DND-41 (cell line): ENCODE measurements around the gene GUCY2D.

Experiments used
- ATAC-seq: fragments of 200-7000 bp; cut with Tn5 transposase; 3 replicates; pipeline ENCODE4 v1.9.1; 2021; ENCODE audit warnings: low read depth; ENCODE audit not compliant: insufficient read depth
- DNase-seq: peaks from one replicate; pipeline ENCODE4 v3.0.0-alpha.2; 2020
- H2AFZ ChIP-seq: 2 replicates; pipeline ENCODE4 v1.6.0; 2012; ENCODE audit warnings: low read depth, low read length
- H3K27ac ChIP-seq: 2 replicates; pipeline ENCODE4 v1.5.1; 2012; ENCODE audit warnings: low read length, inconsistent platforms
- H3K27me3 ChIP-seq: fragments of 200-600 bp; sonication (generic); 2 replicates; pipeline ENCODE4 v1.6.0; 2012; ENCODE audit warnings: low read length, mild to moderate bottlenecking, inconsistent platforms; ENCODE audit not compliant: insufficient read depth, poor library complexity
- H3K36me3 ChIP-seq: 2 replicates; pipeline ENCODE4 v1.5.1; 2012; ENCODE audit warnings: low read length, inconsistent platforms; ENCODE audit not compliant: insufficient read depth
- H3K4me1 ChIP-seq: 2 replicates; pipeline ENCODE4 v1.5.1; 2012; ENCODE audit warnings: mild to moderate bottlenecking, low read length; ENCODE audit not compliant: insufficient read depth
- H3K4me2 ChIP-seq: 2 replicates; pipeline ENCODE4 v1.6.0; 2012; ENCODE audit warnings: mild to moderate bottlenecking, moderate library complexity, low read length, inconsistent platforms; ENCODE audit not compliant: insufficient read depth
- H3K4me3 ChIP-seq, 2 experiments: fragments of 200-600 bp in 1 of 2; shearing (Covaris generic) in 1 of 2; 2 replicates each; pipeline ENCODE4 v1.5.1; 2012 to 2016; ENCODE audit warnings: inconsistent platforms in 2 of 2, low read length in 2 of 2, mild to moderate bottlenecking in 2 of 2, low read depth in 1 of 2, moderate library complexity in 1 of 2
- H3K79me2 ChIP-seq: 2 replicates; pipeline ENCODE4 v1.6.0; 2012; ENCODE audit warnings: low read length, inconsistent platforms; ENCODE audit not compliant: insufficient read depth
- H3K9ac ChIP-seq: 2 replicates; pipeline ENCODE4 v1.6.0; 2012; ENCODE audit warnings: low read depth, mild to moderate bottlenecking, inconsistent platforms, low read length, moderate library complexity
- H3K9me3 ChIP-seq: 2 replicates; pipeline ENCODE4 v1.5.1; 2012; ENCODE audit warnings: low read length, moderate library complexity, mild to moderate bottlenecking, inconsistent platforms; ENCODE audit not compliant: insufficient read depth, severe bottlenecking
- H4K20me1 ChIP-seq: 2 replicates; pipeline ENCODE4 v1.6.0; 2012; ENCODE audit warnings: low read length; ENCODE audit not compliant: insufficient read depth
- CTCF ChIP-seq: IDR thresholded peaks from 2 replicates; pipeline ENCODE4 v1.5.1; 2012; ENCODE audit warnings: borderline replicate concordance, low read length, moderate library complexity, mild to moderate bottlenecking; ENCODE audit not compliant: poor library complexity, severe bottlenecking; ENCODE audit errors: extremely low read depth
- EZH2 ChIP-seq: IDR thresholded peaks from 3 replicates; pipeline ENCODE4 v1.6.1; 2012; ENCODE audit warnings: borderline replicate concordance, low read depth, mild to moderate bottlenecking, moderate library complexity, low read length, inconsistent platforms; ENCODE audit not compliant: severe bottlenecking

Gene GUCY2D

GRCh38 chr17:8048736-8049135, 46.3 kb downstream of the GUCY2D start:
- Histone ChIP-seq H3K4me2 (no peak overlapping the region), H3K79me2 (no peaks in the 10 kb centered on the region), H3K9me3 (no peaks in the 10 kb centered on the region), H3K36me3 (no peaks in the 10 kb centered on the region), H2AFZ (no peak overlapping the region), H3K27me3 (peaks cover 19% of the 10 kb centered on the region), H3K4me3 (no peak overlapping the region), H3K27ac (no peak overlapping the region), H4K20me1 (no peaks in the 10 kb centered on the region), H3K4me1 (no peaks in the 10 kb centered on the region), H3K9ac (no peak overlapping the region)
- ATAC-seq = no peak
- TF ChIP-seq CTCF (no peak), EZH2 (no peak)
- DNase-seq = no peak

- peaks cover 1% of the 10 kb centered on the region for H3K27me3 ChIP-seq
- ATAC-seq (no peak), DNase-seq (no peak)
- TF ChIP-seq EZH2 (no peak), CTCF (no peak)
- no peaks in the 10 kb centered on the region for H3K79me2 ChIP-seq
- no peaks in the 10 kb centered on the region for H3K36me3 ChIP-seq
- H3K4me3 ChIP-seq = no peak overlapping the region
- no peak overlapping the region for H2AFZ ChIP-seq
- no peaks in the 10 kb centered on the region for H3K9me3 ChIP-seq
- no peaks in the 10 kb centered on the region for H4K20me1 ChIP-seq
- H3K4me2 ChIP-seq = no peak overlapping the region
- H3K27ac ChIP-seq = no peak overlapping the region
- no peaks in the 10 kb centered on the region for H3K4me1 ChIP-seq
- H3K9ac ChIP-seq = no peak overlapping the region
Measured at GRCh38 chr17:8051831-8052230, 49.4 kb downstream of the GUCY2D start.

- no peak for TF ChIP-seq EZH2
- no peak for TF ChIP-seq CTCF
- Histone ChIP-seq H3K36me3 (no peaks in the 10 kb centered on the region), H3K27me3 (peaks cover 3% of the 10 kb centered on the region), H3K9ac (no peak overlapping the region), H3K4me2 (no peak overlapping the region), H3K79me2 (no peaks in the 10 kb centered on the region), H3K27ac (no peak overlapping the region), H2AFZ (no peak overlapping the region), H3K4me1 (peaks cover 4% of the 10 kb centered on the region; the same call in 1 of the 2 replicates), H4K20me1 (no peaks in the 10 kb centered on the region), H3K4me3 (no peak overlapping the region), H3K9me3 (no peaks in the 10 kb centered on the region)
- DNase-seq = no peak
- no peak for ATAC-seq
Measured at GRCh38 chr17:8052256-8053252, 50.1 kb downstream of the GUCY2D start.
